NK-92 (cell line): ENCODE data around the gene OXA1L.
"Not testable (repeated sequence)": the region's sequence is repeated elsewhere in the genome, so short reads cannot be mapped to it uniquely, and the experiment has no call there.

Source experiments
- DNase-seq: peaks from one replicate; lab custom pipeline; 2025; ENCODE audit not compliant: unreplicated experiment; lab: John Stamatoyannopoulos, UW

Gene OXA1L

DNA sequence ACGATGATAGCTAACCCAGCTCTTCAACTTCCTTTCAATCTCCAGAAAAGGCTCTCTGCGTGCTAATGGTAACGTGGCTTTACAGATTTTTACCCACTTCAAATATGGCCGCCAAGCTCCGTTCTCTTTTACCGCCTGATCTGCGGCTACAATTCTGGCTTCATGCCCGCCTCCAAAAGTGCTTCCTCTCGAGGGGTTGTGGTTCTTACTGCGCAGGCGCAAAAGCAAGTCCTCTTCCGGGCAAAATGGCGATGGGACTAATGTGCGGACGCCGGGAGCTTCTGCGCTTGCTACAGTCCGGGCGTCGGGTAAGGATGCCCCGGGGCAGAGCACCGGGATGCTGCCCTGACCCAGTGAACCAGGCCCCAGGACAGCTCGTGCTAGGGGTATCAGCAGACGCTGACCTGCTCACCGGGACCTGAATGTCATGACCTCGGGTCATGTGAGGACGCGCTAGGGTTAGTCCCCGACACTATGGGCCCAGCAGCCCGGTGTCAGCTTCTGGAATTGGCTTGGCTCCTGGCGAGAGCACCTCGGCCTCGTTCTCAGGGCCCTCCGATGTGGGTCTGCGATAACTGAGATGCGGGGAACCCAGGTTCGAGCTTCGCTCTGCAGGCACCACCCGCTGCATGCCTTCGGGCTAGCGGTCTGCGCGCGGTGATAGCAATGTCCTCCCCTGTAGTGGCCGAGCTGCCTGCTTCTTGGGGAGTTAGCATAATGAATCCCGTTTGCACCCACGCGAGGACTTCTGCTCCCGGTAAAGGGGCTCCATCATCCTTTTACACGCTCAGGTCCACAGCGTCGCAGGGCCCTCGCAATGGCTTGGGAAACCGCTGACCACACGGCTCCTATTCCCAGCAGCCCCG lies at the start of gene OXA1L:
Gene OXA1L, plus strand, starts transcription at position 232 of the 866 bp plus-strand sequence. Its CDS starts 14 bp downstream, at position 246.
- peak; percentile 90 for DNase-seq

- DNase-seq: no peak
These were observed 48.4 kb upstream of the OXA1L start for GRCh38 chr14:22718091-22718490.

GRCh38 chr14:22721213-22721612 lies 45.3 kb upstream of the OXA1L start:
- no peak for DNase-seq

DNA sequence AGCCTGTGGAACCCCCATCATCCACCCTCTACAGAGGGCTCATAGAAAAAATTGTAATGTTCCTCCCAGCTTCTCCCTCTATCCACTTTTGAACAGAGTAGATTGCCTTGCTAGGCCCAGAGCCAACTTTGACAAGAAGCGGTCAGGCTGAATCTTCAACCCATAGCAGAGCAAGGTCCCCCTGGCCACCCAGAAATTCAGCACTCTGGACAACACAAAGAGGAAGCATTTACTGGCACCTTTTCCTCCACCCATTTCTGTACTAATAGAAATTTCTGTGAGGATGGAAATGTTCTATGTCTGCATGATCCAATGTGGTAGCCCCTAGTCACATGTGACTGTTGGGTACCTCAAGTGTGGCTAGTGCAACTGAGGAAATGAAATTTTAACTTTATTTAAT lies 42.7 kb upstream of the OXA1L start:
- DNase-seq: no peak

DNA sequence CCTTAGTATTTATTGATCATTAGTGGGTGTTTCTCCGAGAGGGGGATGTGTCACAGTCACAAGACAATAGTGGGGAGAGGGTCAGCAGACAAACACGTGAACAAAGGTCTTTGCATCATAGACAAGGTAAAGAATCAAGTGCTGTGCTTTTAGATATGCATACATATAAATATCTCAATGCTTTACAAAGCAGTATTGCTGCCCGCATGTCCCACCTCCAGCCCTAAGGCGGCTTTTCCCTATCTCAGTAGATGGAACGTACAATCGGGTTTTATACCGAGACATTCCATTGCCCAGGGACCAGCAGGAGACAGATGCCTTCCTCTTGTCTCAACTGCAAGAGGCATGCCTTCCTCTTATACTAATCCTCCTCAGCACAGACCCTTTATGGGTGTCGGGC lies 41.6 kb upstream of the OXA1L start:
- not testable (repeated sequence) for DNase-seq

- not testable (repeated sequence) for DNase-seq
These were observed 41.1 kb upstream of the OXA1L start for GRCh38 chr14:22725374-22725773.

- DNase-seq: no peak
These were observed 40.5 kb upstream of the OXA1L start for GRCh38 chr14:22726012-22726411.

DNA sequence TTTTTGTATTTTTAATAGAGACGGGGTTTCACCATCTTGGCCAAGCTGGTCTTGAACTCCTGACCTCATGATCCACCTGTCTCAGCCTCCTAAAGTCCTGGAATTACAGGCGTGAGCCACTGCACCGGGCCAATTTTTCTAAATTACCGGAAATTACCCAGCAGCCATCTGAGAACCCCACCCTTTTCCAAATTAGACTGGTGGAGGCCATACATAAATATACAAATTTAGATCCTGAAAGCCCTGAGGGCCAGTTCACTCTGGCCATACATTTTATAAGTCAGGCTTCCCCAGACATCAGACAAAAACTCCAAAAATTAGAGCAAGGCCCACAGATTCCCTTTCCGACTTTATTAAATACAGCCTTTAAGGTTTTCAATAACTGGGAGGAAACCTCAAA lies 34.4 kb upstream of the OXA1L start:
- not testable (repeated sequence) for DNase-seq

GRCh38 chr14:22733829-22734228 lies 32.7 kb upstream of the OXA1L start:
- DNase-seq: no peak

DNA sequence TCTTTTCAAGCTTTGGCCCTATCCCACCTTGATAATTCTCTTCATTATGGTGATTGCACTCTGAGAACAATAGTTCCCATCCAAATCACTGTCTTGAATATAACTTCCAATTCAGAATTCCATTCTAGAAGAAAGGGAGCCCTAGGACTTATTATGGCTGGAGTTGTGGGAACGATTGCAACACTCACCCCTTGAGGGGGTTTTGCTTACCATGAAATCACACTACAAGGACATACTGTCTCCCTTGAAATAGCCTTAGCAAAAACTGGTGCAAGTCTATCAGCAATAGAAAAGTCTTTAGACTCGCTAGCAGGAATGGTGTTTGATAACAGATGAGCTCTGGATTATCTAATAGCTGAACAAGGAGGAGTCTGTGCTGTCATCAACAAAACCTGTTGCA lies 31.4 kb upstream of the OXA1L start:
- DNase-seq: no peak

GRCh38 chr14:22736384-22736783 lies 30.1 kb upstream of the OXA1L start:
- DNase-seq: not testable (repeated sequence)

DNA sequence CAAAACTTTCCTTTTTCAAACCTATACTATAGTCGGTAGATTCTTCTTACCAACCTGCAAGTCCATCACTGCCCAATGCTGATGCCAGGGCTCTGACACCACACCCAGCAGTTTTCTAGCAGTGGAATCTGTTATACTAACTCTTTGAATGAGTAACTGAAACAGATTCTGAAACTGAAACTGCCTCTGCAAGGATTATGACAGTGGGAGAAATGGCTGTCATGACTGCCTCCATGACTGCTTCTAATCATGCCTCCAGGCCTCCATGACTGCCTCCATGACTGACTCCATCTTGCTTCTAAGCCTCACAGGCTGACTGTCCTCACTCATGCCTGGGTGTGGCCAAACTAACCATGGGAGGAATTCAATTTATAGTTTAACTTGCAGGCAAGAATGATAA lies 29.4 kb upstream of the OXA1L start:
- no peak for DNase-seq

GRCh38 chr14:22739423-22739822 lies 27.1 kb upstream of the OXA1L start:
- DNase-seq: no peak

- no peak for DNase-seq
These were observed 26.5 kb upstream of the OXA1L start for GRCh38 chr14:22740020-22740419.

DNA sequence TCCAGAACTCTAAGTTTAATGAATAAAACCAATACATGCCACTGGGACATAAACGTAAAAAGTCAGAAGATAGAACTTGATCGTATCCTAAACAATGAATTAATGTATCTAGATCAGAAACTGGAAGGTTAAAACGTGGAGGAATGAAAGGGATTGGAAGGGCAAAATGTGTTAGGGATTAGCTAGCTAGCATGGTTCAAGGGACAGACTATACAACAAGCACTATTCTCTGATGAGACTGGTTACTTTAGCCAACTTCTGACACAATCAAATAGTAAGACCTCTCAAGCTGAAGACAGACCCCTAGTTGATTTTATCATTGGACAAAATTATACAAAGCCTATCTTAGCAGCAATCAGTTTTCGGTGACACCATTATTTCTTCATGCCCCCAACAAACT lies 18.7 kb upstream of the OXA1L start:
- DNase-seq: no peak

DNA sequence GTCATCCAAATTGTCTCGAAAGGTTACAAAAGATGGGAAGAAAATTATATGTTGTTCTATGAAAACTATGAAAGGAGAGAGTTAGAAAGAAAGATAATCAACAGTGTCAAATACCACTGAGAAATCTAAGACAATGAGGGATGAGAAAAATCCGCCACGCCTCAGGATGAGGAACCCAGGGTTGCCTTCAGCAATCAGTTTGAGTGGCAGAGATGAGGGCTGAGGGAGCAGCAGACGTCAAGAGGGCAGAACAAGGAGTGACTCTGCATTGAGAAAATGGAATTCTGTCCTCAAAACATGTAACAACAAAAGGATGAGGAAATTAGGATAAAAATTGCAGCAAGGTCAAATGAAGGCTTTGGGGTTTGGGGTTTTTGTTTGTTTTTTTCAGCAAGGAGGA lies 18.3 kb upstream of the OXA1L start:
- no peak for DNase-seq

GRCh38 chr14:22748631-22749068 lies 17.8 kb upstream of the OXA1L start:
- no peak for DNase-seq

DNA sequence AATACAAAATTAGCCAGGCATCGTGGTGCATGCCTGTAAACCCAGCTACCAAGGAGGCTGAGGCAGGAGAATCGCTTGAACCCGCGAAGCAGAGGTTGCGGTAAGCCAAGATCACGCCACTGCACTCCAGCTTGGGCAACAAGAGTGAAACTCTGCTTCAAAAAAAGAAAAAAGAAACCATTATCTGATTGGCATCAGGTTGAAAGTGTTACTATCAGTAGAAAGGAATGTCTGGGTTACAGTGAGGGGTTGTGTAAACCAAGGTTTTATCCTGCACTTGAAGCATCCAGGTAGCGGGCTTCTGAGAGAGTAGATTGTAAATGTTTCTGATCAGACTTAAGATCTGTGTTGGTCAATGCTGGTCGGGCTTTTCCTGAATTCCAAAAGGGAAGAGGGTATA lies 14.1 kb upstream of the OXA1L start:
- DNase-seq: no peak

DNA sequence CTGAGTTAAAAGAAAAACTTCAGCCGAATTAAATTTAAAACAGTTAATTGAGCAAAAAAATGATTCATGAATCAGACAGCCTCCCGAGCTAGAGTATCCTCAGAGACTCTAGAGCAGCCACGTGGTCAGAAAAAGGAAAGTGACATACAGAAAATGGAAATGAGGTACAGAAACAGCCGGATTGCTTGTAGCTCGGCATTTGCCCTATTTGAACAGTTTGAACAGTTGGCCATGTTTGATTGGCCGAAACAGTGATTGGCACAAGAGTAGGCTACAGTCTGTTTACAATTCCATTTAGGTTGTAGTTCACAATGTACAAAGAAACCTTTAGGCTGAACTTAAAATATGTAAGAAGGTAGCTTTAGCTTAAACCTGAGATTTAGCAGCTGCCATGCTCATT lies 12.9 kb upstream of the OXA1L start:
- no peak for DNase-seq

DNA sequence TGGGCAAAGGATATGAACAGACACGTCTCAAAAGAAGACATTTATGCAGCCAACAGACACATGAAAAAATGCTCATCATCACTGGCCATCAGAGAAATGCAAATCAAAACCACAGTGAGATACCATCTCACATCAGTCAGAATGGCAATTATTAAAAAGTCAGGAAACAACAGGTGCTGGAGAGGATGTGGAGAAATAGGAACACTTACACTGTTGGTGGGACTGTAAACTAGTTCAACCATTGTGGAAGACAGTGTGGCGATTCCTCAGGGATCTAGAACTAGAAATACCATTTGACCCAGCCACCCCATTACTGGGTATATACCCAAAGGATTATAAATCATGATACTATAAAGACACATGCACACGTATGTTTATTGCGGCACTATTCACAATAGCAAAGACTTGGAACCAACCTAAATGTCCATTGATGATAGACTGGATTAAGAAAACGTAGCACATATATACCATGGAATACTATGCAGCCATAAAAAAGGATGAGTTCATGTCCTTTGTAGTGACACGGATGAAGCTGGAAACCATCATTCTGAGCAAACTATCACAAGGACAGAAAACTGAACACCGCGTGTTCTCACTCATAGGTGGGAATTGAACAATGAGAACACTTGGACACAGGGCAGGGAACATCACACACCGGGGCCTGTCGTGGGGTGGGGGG lies 8.4 kb upstream of the OXA1L start:
- not testable (repeated sequence) for DNase-seq

GRCh38 chr14:22761734-22762133 lies 4.8 kb upstream of the OXA1L start:
- DNase-seq: no peak

- no peak for DNase-seq
These were observed 2.1 kb upstream of the OXA1L start for GRCh38 chr14:22764382-22764781.

DNA sequence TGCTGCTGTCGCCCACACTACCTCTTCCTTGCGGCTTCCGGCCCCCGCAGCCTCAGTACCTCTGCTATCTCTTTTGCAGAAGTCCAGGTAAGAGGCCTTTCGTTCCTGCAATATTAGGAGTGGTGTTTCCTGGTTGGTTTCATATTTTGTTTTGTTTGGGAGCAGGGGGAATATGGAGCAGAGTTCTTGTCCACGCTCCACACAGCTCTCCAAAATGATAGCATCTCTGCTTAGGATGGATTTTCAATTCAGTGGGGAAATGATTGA lies 768 bp downstream of the OXA1L start:
- no peak for DNase-seq
